Measurements from ENCODE around the gene SCAMP5.
A peak's percentile ranks its signal among the peaks of the same experiment; 100 is the strongest.

Gene SCAMP5

DNA sequence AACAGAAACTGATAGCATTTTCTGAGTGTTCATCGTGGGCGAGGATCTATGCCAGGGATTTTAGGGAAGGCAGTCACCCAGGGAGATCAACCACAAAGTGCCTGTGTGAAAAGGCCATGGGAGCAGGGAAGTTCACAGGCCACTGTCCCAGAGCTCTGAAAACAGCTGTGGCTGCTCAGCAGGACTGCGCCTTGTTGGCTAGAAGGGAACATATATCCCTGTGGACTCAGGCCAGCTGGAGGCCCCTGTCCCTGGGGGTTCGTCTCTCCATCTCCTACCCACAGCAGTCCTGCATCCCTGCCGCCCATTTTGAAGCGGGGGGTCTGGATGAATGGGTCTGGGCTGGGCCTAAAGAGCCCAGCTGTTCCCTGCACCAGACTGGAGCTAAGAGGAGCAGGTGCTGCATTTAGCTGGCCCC lies 55.8 kb downstream of the SCAMP5 start:
- no peak for DNase-seq

DNA sequence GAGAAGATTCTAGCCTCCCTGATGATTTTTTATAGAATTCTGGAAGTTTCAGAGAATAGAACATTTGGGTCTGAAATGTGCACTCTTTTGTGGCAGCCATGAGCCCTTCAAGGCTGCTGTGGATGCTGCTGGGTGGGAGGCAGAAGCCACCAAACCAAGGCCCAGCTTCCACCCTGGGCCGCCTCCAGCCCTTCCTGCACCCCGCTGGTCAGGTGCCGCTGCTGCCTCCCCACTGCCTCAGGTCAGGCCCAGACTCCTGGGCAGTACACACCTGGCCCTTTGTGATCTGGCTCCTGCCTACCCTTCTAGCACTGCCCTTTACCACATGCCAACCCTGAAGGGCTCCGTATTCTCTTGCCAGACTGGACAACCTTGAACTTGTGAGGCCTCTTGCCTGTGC lies 56.3 kb downstream of the SCAMP5 start:
- no peak for DNase-seq

DNA sequence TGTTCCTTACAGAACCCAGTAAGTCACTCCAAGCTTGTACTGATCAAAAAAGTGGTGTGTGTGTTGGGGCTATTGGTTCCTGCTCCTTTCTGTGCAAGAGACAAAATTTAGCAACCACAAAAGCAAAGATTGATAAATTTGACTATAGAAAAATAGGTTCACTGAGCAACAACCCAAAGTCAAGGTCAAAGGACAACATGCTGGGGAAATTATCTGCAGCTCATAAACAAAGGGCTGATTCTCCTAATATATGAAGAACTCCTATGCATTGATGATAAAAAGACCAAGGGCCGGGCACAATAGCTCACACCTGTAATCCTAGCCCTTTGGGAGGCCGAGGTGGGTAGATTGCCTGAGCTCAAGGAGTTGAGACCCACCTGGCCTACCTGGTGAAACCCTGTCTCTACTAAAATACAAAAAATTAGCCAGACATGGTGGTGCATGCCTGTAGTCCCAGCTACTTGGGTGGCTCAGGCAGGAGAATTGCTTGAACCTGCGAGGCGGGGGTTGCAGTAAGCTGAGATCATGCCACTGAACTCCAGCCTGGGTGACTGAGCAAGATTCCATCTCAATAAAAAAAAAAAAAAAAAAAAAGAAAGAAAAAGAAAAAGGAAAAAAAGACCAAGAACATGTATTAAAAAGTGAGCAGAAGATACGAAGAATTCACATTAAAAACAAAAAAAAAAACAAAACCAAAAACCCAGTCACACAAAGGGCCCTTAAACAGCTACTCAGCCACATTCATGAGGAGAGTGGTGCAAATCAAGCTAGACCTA lies 57.8 kb downstream of the SCAMP5 start:
- DNase-seq, result no peak

DNA sequence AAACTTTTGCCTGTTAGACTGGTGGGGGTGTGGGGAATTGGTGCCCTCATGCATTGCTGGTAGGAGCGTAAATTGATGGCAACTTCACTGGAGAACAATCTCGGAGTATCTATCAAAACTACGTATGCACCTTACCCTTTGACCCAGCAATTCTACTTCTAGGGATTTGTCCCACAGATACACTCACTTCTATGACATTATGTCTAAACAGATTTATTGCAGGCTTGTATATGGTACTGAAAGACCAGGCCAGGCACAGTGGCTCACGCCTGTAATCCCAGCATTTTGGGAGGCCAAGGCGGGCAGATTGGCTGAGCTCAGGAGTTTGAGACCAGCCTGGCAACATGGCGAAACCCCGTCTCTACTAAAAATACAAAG lies 58.4 kb downstream of the SCAMP5 start:
- no peak for DNase-seq

DNA sequence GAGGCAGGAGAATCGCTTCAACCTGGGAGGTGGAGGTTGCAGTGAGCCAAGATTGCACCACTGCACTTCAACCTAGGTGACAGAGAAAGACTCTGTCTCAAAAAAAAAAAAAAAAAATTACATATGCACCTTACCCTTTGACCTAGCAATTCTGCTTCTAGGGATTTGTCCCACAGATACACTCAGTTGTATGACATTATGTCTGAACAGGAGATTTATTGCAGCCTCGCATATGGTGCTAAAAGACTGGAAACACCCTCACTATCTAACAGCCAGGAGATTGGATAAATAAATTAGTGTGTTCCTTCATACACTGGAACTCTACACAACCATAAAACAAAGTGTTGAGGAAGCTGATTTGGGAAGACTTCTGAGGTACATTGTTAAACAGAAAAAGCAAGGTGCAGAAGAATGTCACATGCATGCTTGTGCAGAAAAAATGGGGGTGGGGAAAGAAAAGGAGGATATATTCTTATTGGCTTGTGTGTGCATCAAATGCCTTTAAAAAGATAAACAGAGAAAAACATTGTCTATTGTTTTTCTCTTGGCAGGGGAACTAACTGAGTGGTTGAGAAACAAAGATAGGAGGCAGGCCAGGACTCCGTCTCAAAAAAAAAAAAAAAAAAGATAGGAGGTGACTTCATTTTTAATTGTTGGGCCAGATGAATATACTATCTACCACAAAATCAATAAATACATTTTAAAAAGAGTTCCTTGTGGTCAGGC lies 59.0 kb downstream of the SCAMP5 start:
- no peak for DNase-seq

DNA sequence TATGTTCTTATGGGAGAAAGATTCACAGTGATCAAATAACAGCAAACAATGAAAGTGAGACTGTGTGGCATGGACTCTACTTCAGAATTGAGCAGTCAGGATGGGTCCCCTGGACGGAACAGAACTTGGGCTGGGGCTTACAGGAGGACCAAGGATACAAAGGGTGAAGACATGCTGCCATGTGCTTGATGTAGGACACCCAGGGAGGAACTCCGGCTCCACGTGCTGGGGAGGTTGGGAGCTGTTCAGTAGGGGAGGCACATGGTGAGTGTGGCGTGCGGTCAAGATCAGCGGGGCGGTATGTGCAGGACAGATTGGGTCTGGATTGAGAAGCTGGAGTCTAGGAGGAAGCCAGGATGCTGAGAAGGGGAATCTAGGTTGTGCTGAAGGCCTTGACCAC lies 60.7 kb downstream of the SCAMP5 start:
- DNase-seq, result no peak

DNA sequence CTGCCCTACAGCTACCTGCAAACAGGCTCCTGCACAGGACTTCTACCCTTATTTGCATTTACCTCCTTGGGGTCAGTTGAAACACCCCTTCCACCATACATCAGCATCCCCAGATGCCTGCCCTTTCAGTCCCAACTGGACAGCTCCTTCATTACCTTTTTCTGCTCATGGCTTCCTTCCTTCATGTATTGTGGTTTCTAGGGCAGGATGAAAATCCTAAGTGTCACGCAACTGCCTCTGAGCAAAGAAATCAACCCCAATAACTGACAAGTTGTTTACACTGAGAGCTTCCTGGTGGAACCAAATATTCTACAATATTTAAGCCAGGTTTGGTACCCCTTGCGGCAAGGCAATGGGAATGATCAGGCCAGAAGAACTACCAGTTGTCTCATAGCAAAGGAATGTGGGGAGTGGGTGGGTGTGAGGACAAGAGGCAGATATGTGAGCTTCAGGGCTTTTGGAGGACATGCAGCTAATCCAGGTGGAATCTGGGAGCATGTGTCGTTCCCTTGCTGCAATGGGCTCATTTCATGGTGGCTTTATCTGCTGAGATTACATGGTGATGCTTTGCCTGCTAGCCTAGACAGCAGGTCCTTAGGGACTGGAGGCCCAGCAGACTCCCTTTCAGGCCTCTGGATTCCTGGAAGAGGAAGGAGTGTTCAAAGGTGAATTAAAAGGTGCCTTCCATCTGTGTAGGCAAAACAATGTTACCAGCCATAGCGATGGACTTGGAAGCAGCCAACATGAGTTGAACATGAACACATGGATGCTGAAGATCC lies 63.0 kb downstream of the SCAMP5 start:
- peak; percentile 38 for DNase-seq

DNA sequence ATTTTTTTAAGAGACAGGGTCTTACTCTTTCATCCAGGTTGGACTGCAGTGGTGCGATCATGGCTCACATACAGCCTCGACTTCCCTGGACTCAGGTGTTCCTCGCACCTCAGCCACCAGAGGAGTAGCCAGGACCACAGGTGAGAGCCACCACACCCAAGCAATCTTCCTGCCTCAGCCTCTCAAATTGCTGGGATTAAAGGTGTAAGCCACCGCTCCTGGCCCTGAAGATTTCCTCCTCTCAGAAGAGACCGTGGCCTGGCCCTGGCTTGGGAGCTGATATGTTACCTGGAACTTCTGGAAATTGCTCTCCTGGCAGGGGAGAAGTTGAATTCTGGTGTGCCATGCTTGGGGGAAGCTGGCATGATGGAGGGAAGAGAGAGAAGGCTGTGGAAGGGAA lies 64.2 kb downstream of the SCAMP5 start:
- DNase-seq, result peak; percentile 30

DNA sequence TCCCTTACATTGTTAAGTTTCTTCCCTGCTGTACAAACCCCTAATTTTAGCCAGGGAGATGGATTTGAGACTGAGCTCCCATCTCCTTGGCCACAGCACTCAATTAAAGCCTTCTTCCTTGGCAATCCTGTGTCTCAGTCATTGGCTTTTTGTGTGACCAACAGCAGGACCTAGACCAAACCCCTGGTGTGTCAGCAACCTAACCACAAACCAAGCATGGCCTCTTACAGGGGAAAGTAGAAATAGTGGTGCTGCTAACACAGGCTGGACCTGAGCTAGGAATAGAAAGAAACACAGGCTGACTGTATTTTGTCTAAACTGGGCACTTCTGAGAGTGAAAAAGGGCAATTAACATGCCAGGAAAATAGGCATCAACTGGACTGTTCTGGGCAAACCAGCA lies 65.9 kb downstream of the SCAMP5 start:
- DNase-seq, result peak; percentile 52

DNA sequence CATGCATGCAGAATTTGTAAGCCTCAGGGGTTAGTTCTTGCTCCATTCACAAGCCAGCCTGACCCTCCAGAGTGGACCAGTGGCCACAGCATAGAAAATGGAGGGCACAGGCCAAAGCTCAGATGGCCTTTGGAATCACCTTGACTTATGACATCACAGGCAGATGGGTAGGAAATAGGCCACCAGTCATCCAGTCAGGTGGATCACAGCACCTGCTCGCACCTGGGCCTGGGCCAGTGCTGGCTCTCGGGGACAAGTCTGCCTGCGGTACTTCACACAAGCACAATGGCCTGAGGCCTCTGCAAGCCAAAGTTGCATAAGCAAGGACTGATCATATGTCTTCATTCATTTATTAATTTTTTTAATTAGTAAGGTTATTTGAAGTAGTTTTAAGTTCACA lies 67.3 kb downstream of the SCAMP5 start:
- peak; percentile 50 for DNase-seq

DNA sequence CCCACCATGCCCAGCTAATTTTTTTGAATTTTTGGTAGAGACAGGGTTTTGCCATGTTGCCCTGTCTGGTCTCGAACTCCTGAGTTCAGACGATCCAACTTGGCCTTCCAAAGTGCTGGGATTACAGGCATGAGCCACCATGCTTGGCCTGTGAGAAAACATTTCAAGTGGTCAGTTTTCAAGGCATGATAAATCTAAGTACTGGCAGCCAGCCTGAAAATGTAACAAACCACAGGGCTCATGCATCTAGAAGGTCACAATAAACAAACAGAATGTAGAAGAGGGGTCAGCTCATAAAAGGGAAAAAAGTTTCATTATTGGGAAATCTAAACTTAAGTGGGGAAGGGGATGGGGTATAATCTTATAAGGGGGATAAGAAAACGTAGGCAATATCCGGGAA lies 68.0 kb downstream of the SCAMP5 start:
- DNase-seq, result no peak

DNA sequence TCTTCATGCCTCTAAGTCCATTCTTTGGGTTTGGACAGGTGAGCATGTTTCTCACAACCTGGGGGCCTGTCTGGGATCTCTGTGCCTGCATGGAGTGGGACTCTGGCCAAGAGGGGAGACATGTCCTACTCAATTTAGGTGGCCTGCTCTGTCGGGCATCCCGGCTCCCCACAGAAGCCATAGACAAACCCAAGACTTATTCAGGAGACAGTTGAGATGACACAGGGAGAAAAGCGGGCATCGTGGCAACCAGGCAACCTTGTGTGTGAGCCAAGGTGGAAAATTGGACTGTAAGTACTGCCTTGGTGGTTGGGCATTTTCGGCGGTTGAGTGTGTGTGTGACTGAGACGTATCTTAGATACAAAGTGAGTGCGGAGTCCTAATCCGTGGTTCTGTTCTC lies 68.5 kb downstream of the SCAMP5 start:
- DNase-seq, result peak; percentile 44

DNA sequence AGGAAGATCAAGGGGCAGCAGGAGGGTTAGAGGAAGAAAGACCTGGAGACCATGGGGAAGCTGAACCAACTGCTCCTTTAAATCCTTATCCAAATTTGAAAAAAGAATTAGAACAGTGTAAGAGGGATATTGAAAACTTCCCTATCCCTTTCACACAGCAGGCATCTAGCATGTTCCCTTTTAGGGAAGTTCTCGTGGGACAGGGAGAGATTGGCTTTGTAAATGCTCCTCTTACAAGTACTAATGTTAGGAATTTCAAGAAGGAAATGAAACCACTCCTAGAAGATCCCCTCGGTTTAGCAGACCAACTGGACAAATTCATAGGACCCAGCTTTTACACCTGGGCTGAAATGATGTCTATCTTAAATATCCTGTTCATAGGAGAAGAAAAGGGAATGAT lies 69.5 kb downstream of the SCAMP5 start:
- no peak for DNase-seq

DNA sequence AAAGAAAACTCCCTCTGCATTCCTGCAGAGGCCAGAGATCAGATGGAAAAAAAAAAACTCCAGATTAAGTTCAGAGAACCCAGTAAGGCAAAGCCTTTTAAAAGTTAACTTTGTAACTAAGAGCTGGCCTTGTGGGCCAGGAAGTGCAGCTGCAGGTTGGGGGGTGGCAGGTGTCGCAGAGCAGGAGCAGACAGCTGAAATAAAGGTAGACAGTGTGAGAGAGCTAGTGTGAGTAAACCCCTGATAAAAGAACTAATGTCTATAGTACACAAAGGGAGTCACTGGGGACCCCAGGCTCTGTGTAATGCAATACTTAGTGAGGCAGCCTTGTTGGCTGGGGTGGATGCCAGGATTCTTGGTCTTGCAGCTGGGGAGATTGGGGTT lies 70.1 kb downstream of the SCAMP5 start:
- peak; percentile 44 for DNase-seq

DNA sequence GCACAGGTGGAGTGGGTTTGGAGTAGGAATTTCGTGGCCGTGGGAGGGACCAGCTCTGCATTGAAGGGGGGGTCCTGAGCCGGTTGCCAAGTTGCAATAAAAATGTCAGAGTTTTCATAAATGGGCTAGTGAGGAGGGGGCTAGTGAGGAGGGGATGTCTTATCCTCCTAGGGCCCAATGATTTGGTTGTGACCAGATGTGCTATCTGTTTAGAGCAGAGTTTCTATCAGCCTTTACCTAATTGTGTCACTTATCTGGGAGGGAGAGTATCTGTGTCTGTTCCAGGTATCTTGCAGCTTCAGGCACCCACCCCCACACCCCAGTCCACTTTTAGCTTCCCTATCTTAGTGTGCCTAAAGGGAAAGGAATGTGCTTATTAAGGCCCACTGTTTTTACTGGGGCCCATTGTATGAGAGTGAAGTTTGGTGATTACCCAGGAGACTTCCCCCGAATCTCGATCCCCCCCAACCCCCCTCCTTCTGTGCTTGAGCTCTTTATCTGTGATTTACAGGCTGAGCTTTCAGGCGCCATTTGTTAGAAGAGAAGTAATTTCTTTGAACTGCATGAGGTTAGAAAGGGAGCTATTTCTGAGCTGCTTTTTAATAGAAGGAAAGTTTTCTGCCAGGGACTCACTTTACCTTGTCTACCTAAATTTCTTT lies 70.6 kb downstream of the SCAMP5 start:
- DNase-seq, result no peak

DNA sequence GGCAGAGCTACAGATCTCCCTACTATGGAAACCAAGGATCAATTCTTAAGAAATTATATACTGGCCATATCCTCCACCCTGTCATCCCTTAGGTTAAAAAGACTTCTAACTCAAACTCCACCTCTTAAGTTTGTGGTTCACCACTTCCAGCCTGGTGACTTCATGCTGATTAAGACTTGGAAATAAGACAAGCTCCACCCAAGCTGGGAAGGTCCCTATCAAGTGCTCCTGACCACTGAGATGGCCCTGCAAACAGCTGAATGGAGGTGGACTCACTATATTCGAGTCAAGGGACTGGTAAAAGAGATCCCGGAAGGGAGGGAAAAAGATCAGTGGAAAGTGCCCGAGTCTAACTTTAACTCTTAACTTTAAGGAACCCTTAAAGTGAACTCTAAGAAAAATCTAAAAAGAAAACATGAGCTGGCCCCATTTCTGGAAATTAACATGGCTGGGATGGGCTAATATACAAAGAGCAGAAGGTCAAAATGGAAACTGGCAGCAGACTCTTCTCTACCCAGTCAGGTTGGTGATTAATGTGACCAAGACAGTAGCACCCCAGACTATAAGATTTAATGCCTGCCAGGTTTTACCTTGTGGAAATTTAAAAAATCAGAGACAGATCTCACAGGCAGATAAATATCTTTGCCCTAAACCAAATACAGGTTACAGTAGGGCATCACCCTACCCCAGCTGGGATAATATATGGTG lies 71.9 kb downstream of the SCAMP5 start:
- peak; percentile 65 for DNase-seq

DNA sequence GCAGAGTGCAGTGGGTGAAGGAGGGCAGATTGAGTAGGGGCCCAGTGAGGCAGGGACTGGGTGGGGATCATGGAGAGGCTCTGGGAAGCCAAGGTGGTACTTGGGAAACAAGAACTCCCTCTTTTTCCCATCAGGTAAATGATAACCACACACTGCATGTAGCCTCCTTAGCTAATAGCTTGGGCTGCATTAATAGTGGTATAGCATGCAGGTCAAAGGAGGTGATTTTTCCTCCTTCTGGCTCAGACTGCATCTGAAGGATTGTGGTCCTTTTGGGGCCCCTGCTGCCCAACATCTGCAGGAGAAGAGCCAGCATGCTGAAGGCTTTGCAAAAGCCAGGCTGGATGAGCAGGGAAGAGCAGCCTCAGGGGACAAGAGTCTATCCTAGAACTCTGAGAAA lies 73.4 kb downstream of the SCAMP5 start:
- no peak for DNase-seq

DNA sequence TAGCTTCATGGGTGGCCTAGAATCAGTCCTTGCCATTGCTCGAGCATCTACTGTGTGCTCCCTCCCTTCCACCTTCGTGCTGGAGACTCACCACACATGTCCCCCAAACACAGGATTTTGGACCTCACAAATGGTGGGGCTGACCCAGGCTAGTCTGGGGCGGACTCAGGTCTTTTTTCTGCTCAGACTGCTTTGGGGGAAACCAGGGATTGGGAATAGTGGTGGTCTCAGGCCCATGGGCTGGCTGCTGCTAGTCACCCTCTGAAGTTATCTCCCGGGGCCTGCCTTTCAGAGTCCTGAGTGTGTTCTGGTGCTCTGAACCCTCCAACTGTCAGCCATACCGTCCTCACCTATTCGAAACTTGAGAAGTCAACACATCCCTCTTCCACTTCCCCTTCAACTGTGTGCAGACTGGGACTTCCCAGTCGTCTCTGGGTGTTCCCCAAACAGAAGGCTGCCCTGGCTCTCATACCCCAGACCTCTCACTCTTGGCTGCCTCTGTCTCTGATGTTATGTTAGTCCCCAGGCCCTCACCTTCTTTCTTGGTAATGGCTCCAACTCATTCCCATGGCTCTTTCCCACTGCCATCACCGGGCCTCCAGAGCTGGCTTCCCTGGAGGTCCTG lies 74.0 kb downstream of the SCAMP5 start:
- peak; percentile 52 for DNase-seq

DNA sequence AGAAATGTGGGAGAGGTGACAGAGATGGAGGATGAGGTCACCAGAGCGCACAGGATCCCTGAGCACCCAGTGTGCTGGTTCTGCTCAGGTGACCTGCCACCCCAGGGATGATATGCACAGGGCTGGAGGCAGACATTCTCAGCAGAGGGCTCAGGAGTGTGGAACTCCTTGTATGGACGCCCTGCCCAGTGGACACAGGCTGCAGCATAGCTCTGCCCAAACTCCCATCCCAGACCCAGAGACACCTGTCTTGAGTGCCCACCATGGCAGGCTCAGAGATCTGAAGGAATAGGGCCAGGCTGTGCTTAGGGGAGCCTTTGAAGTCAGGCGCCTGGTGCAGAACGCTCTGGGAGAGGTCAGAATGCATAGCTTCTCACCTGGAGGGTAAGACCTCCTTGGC lies 75.3 kb downstream of the SCAMP5 start:
- no peak for DNase-seq

Measured in activated CD8-positive, alpha-beta memory T cell treated with anti-CD3 and anti-CD28 coated beads for 24 hours (primary cell).